Heart left ventricle (tissue), 13 donors: ENCODE measurements around the gene MAGI1.

Experiments used
- CTCF ChIP-seq, 12 donors: fragments of 200-600 bp; sonication (generic) in 4 of 12; IDR thresholded peaks; one replicate each; pipeline versions ENCODE4 v1.5.0 to v1.8.0; 2018 to 2022; ENCODE audit warnings: antibody characterized with exemption in 12 of 12, mild to moderate bottlenecking in 5 of 12
- POLR2A ChIP-seq, 2 donors: fragments of 450-650 bp; IDR thresholded peaks; one replicate each; pipeline ENCODE4 v1.6.1; 2017; ENCODE audit warnings: antibody characterized with exemption in 2 of 2, mild to moderate bottlenecking in 2 of 2, moderate library complexity in 2 of 2
- donor health status: ischemic (EF 13 %, LVEDD 7.1; RV severe dilation, severe dysfunction).
- donor health status: DM: no; HTN: yes; CAD: no.
- donor health status: DM: no; HTN: no; CAD: no.
- donor health status: ischemic (EF 25% LVEDD 6.9; RV normal size, moderate dysfunction).
- donor health status: ischemic (EF 25% LVEDD 5.7; RV mildly dilated, moderate dysfunction).
- donor health status: ischemic (EF 35%, LVEDD 5.7; RV mildly dilated, moderate dysfunction).
- donor health status: nonischemic (EF 11% LVEDD 7.7; RV severe dilation, severe dysfunction).
- donor health status: DM: yes; HTN: yes; CAD: no.
- donor health status: PGD.
- donor health status: ischemic (EF 29% LVEDD 5.4; RV normal size, mild dysfunction).
- donor health status: nonischemic (EF 23%, LVEDD 6.1; RV moderate dilation, normal function).

- TF ChIP-seq CTCF (IDR thresholded peaks at IDR 0.05): no peak
- no peak for TF ChIP-seq POLR2A (IDR thresholded peaks at IDR 0.05)
These were observed 9.7 kb downstream of the MAGI1 start for GRCh38 chr3:66029014-66029413.
